T-helper 2 cell treated with Interferon-gamma antibody and Interleukin-4, amounts not matched to agents 100 ng/mL and 5 ng/mL, for 36 hours (primary cell): ENCODE results near the gene ADORA2B. TPM values are rescaled to one million over a fixed set of nuclear protein-coding genes. Genes with fewer than 3 reads are reported as not detected.
"Not testable (repeated sequence)": the region's sequence is repeated elsewhere in the genome, so short reads cannot be mapped to it uniquely, and the experiment has no call there.

Experiments used
- intact Hi-C: fragments of 100-400 bp; cut with micrococcal nuclease; formaldehyde crosslinking; loops from one replicate; pipeline ENCODE4 v1.15.1; 2023
- total RNA-seq: library from RNA; stranded (reverse); gene quantifications from 2 replicates; pipeline ENCODE4 v1.2.3, GENCODE V29; 2022

Gene ADORA2B
- total RNA-seq, 1 donor from 2014 or later = 1.00 TPM

GRCh38 chr17:15921640-15922039 lies 23.3 kb upstream of the ADORA2B start:
- intact Hi-C loops = no loop called here

- intact Hi-C loops = no loop called here
These were observed 22.3 kb upstream of the ADORA2B start for GRCh38 chr17:15922586-15922985.

GRCh38 chr17:15926039-15926740 lies 18.7 kb upstream of the ADORA2B start:
- intact Hi-C loops = no loop called here

- intact Hi-C loops = no loop called here
These were observed 16.6 kb upstream of the ADORA2B start for GRCh38 chr17:15928286-15928785.

GRCh38 chr17:15929941-15930340 lies 15.0 kb upstream of the ADORA2B start:
- intact Hi-C loops = no loop called here

- intact Hi-C loops = no loop called here
These were observed 14.5 kb upstream of the ADORA2B start for GRCh38 chr17:15930426-15930825.

GRCh38 chr17:15931394-15931793 lies 13.5 kb upstream of the ADORA2B start:
- intact Hi-C loops = no loop called here

GRCh38 chr17:15934866-15935265 lies 10.1 kb upstream of the ADORA2B start:
- intact Hi-C loops = no loop called here

GRCh38 chr17:15935891-15936290 lies 9.0 kb upstream of the ADORA2B start:
- intact Hi-C loops = no loop called here

- intact Hi-C loops = not testable (repeated sequence)
These were observed 8.4 kb upstream of the ADORA2B start for GRCh38 chr17:15936481-15936880.

GRCh38 chr17:15941781-15942180 lies 3.1 kb upstream of the ADORA2B start:
- intact Hi-C loops = no loop called here

- intact Hi-C loops = no loop called here
These were observed 2.6 kb upstream of the ADORA2B start for GRCh38 chr17:15942207-15942833.

GRCh38 chr17:15943971-15944758 lies 765 bp upstream of the ADORA2B start:
- intact Hi-C loops = loop anchor here (2.0 kb wide), 1 partner anchor 15 kb away; no protein-coding TSS in a partner anchor

- intact Hi-C loops = loop anchor here (1.0 to 2.0 kb wide), 2 partner anchors 13 to 53 kb away; no protein-coding TSS in a partner anchor
These were observed 729 bp downstream of the ADORA2B start for GRCh38 chr17:15945527-15946191.

GRCh38 chr17:15946611-15947120 lies 1.7 kb downstream of the ADORA2B start:
- intact Hi-C loops = no loop called here

GRCh38 chr17:15947271-15947670 lies 2.3 kb downstream of the ADORA2B start:
- intact Hi-C loops = no loop called here

- intact Hi-C loops = no loop called here
These were observed 3.2 kb downstream of the ADORA2B start for GRCh38 chr17:15947976-15948752.

- intact Hi-C loops = loop anchor here (10.0 kb wide), 1 partner anchor 1643 kb away; the partner anchor contains the start of gene PEMT
These were observed 6.6 kb downstream of the ADORA2B start for GRCh38 chr17:15951368-15952047.

- intact Hi-C loops = loop anchor here (10.0 kb wide), 1 partner anchor 1643 kb away; the partner anchor contains the start of gene PEMT
These were observed 7.2 kb downstream of the ADORA2B start for GRCh38 chr17:15952048-15952532.
